H9 (cell line): ENCODE results near the gene DYRK2. TPM values are rescaled to one million over a fixed set of nuclear protein-coding genes. Genes with fewer than 3 reads are reported as not detected.

Experiments
- DNase-seq: peaks from one replicate; pipeline ENCODE4 v3.0.0-alpha.2; 2017
- H2AFZ ChIP-seq: one replicate; pipeline ENCODE4 v1.6.1; 2013; ENCODE audit warnings: mild to moderate bottlenecking, low read length, control low read depth, moderate library complexity
- H2AK5ac ChIP-seq: 2 replicates; pipeline ENCODE4 v1.6.1; 2013; ENCODE audit warnings: low read length, control low read depth, mixed read lengths; ENCODE audit not compliant: insufficient read length
- H2BK120ac ChIP-seq: one replicate; pipeline ENCODE4 v1.6.1; 2013; ENCODE audit warnings: low read depth, mild to moderate bottlenecking, low read length, control low read depth, inconsistent platforms; ENCODE audit not compliant: poor library complexity, severe bottlenecking
- H2BK12ac ChIP-seq: 2 replicates; pipeline ENCODE4 v1.6.1; 2013; ENCODE audit warnings: low read length, control low read depth, mixed read lengths, low read depth; ENCODE audit not compliant: insufficient read length
- H2BK15ac ChIP-seq: 2 replicates; pipeline ENCODE4 v1.6.1; 2013; ENCODE audit warnings: low read depth, low read length, control low read depth
- H2BK20ac ChIP-seq: one replicate; pipeline ENCODE4 v1.6.1; 2013; ENCODE audit warnings: low read depth, mild to moderate bottlenecking, low read length, control low read depth, inconsistent platforms; ENCODE audit not compliant: poor library complexity, severe bottlenecking
- H2BK5ac ChIP-seq: 2 replicates; pipeline ENCODE4 v1.6.1; 2013; ENCODE audit warnings: low read length, control low read depth, mixed read lengths; ENCODE audit not compliant: insufficient read length
- H3K14ac ChIP-seq: 2 replicates; pipeline ENCODE4 v1.6.1; 2013; ENCODE audit warnings: low read length, control low read depth; ENCODE audit not compliant: insufficient read depth
- H3K18ac ChIP-seq: 2 replicates; pipeline ENCODE4 v1.6.1; 2013; ENCODE audit warnings: low read depth, mild to moderate bottlenecking, mixed read lengths, low read length, control low read depth; ENCODE audit not compliant: insufficient read length
- H3K23ac ChIP-seq: 2 replicates; pipeline ENCODE4 v1.6.1; 2013; ENCODE audit warnings: low read length, control low read depth, mixed read lengths, low read depth; ENCODE audit not compliant: insufficient read length
- H3K23me2 ChIP-seq: 2 replicates; pipeline ENCODE4 v1.6.1; 2013; ENCODE audit warnings: low read depth, mild to moderate bottlenecking, mixed read lengths, low read length, control low read depth; ENCODE audit not compliant: insufficient read length, poor library complexity, severe bottlenecking
- H3K27ac ChIP-seq: 2 replicates; pipeline ENCODE4 v1.5.1; 2013; ENCODE audit warnings: low read length, control low read depth, mixed read lengths, low read depth; ENCODE audit not compliant: insufficient read length
- H3K27me3 ChIP-seq: 2 replicates; pipeline ENCODE4 v1.6.1; 2013; ENCODE audit warnings: low read length, control low read depth, inconsistent platforms; ENCODE audit not compliant: insufficient read depth
- H3K4ac ChIP-seq: 2 replicates; pipeline ENCODE4 v1.6.1; 2013; ENCODE audit warnings: low read depth, mild to moderate bottlenecking, control low read depth, inconsistent platforms, low read length, moderate library complexity
- H3K4me1 ChIP-seq: 2 replicates; pipeline ENCODE4 v1.6.1; 2013; ENCODE audit warnings: low read length, control low read depth, inconsistent platforms; ENCODE audit not compliant: insufficient read depth
- H3K4me2 ChIP-seq: 2 replicates; pipeline ENCODE4 v1.6.1; 2013; ENCODE audit warnings: low read length, control low read depth, mixed read lengths; ENCODE audit not compliant: insufficient read length, insufficient read depth
- H3K56ac ChIP-seq: 2 replicates; pipeline ENCODE4 v1.6.1; 2013; ENCODE audit warnings: low read depth, mild to moderate bottlenecking, mixed read lengths, low read length, control low read depth; ENCODE audit not compliant: insufficient read length
- H3K79me1 ChIP-seq: 2 replicates; pipeline ENCODE4 v1.6.1; 2013; ENCODE audit warnings: low read depth, mild to moderate bottlenecking, moderate library complexity, low read length, control low read depth, inconsistent platforms; ENCODE audit not compliant: insufficient read depth, poor library complexity, severe bottlenecking
- H3K79me2 ChIP-seq: 2 replicates; pipeline ENCODE4 v1.6.1; 2013; ENCODE audit warnings: low read length, control low read depth, inconsistent platforms; ENCODE audit not compliant: insufficient read depth
- H3K9ac ChIP-seq: 2 replicates; pipeline ENCODE4 v1.6.1; 2013; ENCODE audit warnings: low read length, control low read depth, mixed read lengths; ENCODE audit not compliant: insufficient read length; ENCODE audit errors: extremely low read depth
- H3K9me3 ChIP-seq: one replicate; pipeline ENCODE4 v1.6.1; 2013; ENCODE audit warnings: low read depth, low read length, inconsistent platforms; ENCODE audit not compliant: control insufficient read depth
- H3T11ph ChIP-seq: one replicate; pipeline ENCODE4 v1.6.1; 2013; ENCODE audit warnings: mild to moderate bottlenecking, low read length, control low read depth, inconsistent platforms
- H4K20me1 ChIP-seq: one replicate; pipeline ENCODE4 v1.6.1; 2013; ENCODE audit not compliant: control insufficient read depth, insufficient read length, insufficient read depth
- H4K5ac ChIP-seq: 2 replicates; pipeline ENCODE4 v1.6.1; 2013; ENCODE audit warnings: low read depth, mild to moderate bottlenecking, mixed read lengths, low read length, control low read depth; ENCODE audit not compliant: insufficient read length
- H4K8ac ChIP-seq: replicated peaks from 2 replicates; pipeline ENCODE4 v1.6.1; 2013; ENCODE audit warnings: low read length, control low read depth, mixed read lengths, low read depth; ENCODE audit not compliant: insufficient read length
- H4K91ac ChIP-seq: 2 replicates; pipeline ENCODE4 v1.6.1; 2013; ENCODE audit warnings: low read depth, mild to moderate bottlenecking, moderate library complexity, mixed read lengths, low read length, control low read depth; ENCODE audit not compliant: insufficient read length
- H3K27ac Mint-ChIP-seq, 3 experiments: 2 replicates in 2 of 3; 3 replicates in 1 of 3; pipeline ENCODE4 v1.8.0; 2020 to 2021; ENCODE audit warnings: mixed read lengths in 3 of 3, mild to moderate bottlenecking in 1 of 3, moderate library complexity in 1 of 3
- H3K27me3 Mint-ChIP-seq: 2 replicates; pipeline ENCODE4 v1.8.0; 2021; ENCODE audit warnings: low read depth, mild to moderate bottlenecking, moderate library complexity, mixed read lengths
- H3K36me3 Mint-ChIP-seq, 3 experiments: 2 replicates in 2 of 3; 3 replicates in 1 of 3; pipeline ENCODE4 v1.8.0; 2020 to 2021; ENCODE audit warnings: low read depth in 3 of 3, mixed read lengths in 3 of 3; ENCODE audit not compliant: insufficient read depth in 1 of 3
- H3K4me1 Mint-ChIP-seq, 2 experiments: 2 replicates each; pipeline ENCODE4 v1.8.0; 2020; ENCODE audit warnings: mixed read lengths in 2 of 2
- H3K4me3 Mint-ChIP-seq, 2 experiments: 2 replicates in 1 of 2; 3 replicates in 1 of 2; pipeline ENCODE4 v1.8.0; 2020 to 2021; ENCODE audit warnings: mild to moderate bottlenecking in 2 of 2, mixed read lengths in 2 of 2, moderate library complexity in 1 of 2
- H3K9me3 Mint-ChIP-seq, 2 experiments: 2 replicates in 1 of 2; 3 replicates in 1 of 2; pipeline ENCODE4 v1.8.0; 2020; ENCODE audit warnings: mild to moderate bottlenecking in 2 of 2, mixed read lengths in 2 of 2, moderate library complexity in 1 of 2
- CTCF ChIP-seq: fragments of 200-600 bp; sonication (generic); conservative IDR thresholded peaks from 3 replicates; pipeline ENCODE4 v1.8.0; 2021; ENCODE audit warnings: antibody characterized with exemption, mild to moderate bottlenecking
- WGBS: extraction: QIAGEN DNeasy Blood & Tissue Kit; methylation state at CpG from one replicate; pipeline ENCODE4 v1.1.7; 2013; ENCODE audit warnings: missing lambda C conversion rate, low lambda C conversion rate, mixed read lengths; ENCODE audit not compliant: insufficient read length; ENCODE audit errors: extremely low coverage; 5-methylcytosine and 5-hydroxymethylcytosine counted together
- total RNA-seq: library from RNA; stranded (reverse); gene quantifications from 2 replicates; pipeline ENCODE4 v1.2.1, GENCODE V29; 2021

Gene DYRK2
- total RNA-seq, 1 experiment from 2014 or later: 40.6 TPM

DNA sequence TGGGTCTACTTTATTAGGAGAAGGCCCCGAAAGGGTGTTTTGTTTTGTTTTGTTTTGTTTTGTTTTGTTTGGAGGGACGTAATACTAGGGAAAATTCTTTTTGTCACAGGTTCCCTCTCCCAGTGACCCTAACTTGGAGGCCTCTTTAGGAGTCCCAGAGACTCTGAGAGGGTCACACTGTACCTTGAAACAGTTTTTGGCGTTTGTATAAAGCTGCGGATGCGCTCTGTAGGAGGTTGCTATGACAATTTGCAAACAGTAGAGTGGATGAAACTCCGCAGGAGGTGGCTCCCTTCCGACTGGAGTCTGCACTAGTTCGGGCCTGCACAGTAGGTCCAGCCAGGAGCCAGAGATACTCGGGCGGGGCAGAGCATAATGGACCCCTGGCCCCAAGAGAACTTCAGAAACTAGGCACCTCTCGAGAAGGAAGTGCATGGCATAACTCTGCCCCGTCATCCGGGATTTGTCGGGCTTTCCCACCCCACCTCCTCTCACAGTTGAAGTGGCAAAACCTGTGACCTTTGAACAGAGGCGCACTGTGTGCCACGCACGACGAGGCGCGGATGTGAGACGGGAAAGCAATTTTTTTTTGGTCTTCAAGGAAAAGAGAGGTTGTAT is 1.3 kb upstream of the DYRK2 start:
- H3K9me3 ChIP-seq: no peaks in the 10 kb centered on the region
- H4K8ac ChIP-seq: no peak overlapping the region
- H3K9me3 Mint-ChIP-seq: no peaks in the 10 kb centered on the region; a peak in 2 of 5 replicates
- no peak overlapping the region for H2BK120ac ChIP-seq
- H3K27ac ChIP-seq: no peak overlapping the region
- DNase-seq: peak; percentile 47
- TF ChIP-seq CTCF: no peak
- no peaks in the 10 kb centered on the region for H3K27me3 ChIP-seq
- peaks cover 11% of the 10 kb centered on the region for H3K27me3 Mint-ChIP-seq
- peak overlapping the region; percentile 84; the same call in 1 of the 2 replicates for H3K14ac ChIP-seq
- H3K4me1 ChIP-seq: peaks cover 4% of the 10 kb centered on the region; the same call in 1 of the 2 replicates
- no CpG with 5 or more reads among the region's 21 CpGs for WGBS
- H3K4me2 ChIP-seq: peak overlapping the region; percentile 78
- peaks cover 8 to 16% (median 15%) of the 10 kb centered on the region in 3 experiments for H3K36me3 Mint-ChIP-seq
- H3K4ac ChIP-seq: no peak overlapping the region
- H3K56ac ChIP-seq: no peak overlapping the region
- peaks cover 23% of the 10 kb centered on the region; the same call in 1 of the 2 replicates for H3K79me2 ChIP-seq
- no peak overlapping the region for H2BK20ac ChIP-seq
- H3K4me3 Mint-ChIP-seq: peak overlapping the region; percentile 92 to 97
- no peak overlapping the region for H3T11ph ChIP-seq
- H2BK5ac ChIP-seq: no peak overlapping the region
- H3K23me2 ChIP-seq: peaks cover 22% of the 10 kb centered on the region
- no peaks in the 10 kb centered on the region for H3K79me1 ChIP-seq
- no peak overlapping the region for H2BK15ac ChIP-seq
- no peak overlapping the region for H2AFZ ChIP-seq
- peak overlapping the region; percentile 89 for H3K18ac ChIP-seq
- H4K91ac ChIP-seq: no peak overlapping the region
- no peaks in the 10 kb centered on the region for H4K20me1 ChIP-seq
- H3K9ac ChIP-seq: no peak overlapping the region
- H2BK12ac ChIP-seq: no peak overlapping the region
- H3K23ac ChIP-seq: no peak overlapping the region
- peak overlapping the region; percentile 34 for H4K5ac ChIP-seq
- H2AK5ac ChIP-seq: no peak overlapping the region
- H3K4me1 Mint-ChIP-seq: peaks cover 24 to 31% of the 10 kb centered on the region in 2 experiments
- peak overlapping the region in 1 of 3 experiments; percentile 55; a peak in 2 of 7 replicates for H3K27ac Mint-ChIP-seq
